ENCODE measurements around the gene CXCR3. TPM values are rescaled to one million over a fixed set of nuclear protein-coding genes. Genes with fewer than 3 reads are reported as not detected.
"Not testable (repeated sequence)": the region's sequence is repeated elsewhere in the genome, so short reads cannot be mapped to it uniquely, and the experiment has no call there.

CXCR3 gene
- total RNA-seq = not detected in 2 replicates

DNA sequence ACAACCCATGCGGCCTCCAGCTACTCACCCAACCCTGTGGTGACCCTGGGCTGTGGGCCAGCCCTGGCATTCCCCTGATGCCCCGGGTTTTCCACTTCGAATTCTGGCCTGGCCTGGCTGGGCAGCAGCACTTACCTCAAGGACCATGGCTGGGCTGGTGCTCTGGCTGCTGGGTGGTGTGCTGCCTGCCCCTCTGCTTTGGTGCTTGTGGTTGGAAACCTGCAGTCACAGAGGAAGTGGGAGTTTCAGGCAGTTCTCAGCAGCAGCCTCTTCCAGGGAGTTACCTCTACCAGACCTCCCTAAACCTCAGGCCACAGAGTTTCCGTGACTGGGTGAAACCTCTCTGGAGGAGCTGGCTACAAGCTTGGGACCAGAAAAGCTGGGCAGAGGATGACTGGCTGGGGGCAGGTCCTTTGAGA lies at the start of gene CXCR3:
CXCR3 (minus strand) TSS at position 209 of the 419 bp plus-strand sequence; CDS start at position 147, 62 bp downstream.
- DNase-seq (ENCODE audit: extremely low read depth, low read depth, low spot score) = no peak

DNA sequence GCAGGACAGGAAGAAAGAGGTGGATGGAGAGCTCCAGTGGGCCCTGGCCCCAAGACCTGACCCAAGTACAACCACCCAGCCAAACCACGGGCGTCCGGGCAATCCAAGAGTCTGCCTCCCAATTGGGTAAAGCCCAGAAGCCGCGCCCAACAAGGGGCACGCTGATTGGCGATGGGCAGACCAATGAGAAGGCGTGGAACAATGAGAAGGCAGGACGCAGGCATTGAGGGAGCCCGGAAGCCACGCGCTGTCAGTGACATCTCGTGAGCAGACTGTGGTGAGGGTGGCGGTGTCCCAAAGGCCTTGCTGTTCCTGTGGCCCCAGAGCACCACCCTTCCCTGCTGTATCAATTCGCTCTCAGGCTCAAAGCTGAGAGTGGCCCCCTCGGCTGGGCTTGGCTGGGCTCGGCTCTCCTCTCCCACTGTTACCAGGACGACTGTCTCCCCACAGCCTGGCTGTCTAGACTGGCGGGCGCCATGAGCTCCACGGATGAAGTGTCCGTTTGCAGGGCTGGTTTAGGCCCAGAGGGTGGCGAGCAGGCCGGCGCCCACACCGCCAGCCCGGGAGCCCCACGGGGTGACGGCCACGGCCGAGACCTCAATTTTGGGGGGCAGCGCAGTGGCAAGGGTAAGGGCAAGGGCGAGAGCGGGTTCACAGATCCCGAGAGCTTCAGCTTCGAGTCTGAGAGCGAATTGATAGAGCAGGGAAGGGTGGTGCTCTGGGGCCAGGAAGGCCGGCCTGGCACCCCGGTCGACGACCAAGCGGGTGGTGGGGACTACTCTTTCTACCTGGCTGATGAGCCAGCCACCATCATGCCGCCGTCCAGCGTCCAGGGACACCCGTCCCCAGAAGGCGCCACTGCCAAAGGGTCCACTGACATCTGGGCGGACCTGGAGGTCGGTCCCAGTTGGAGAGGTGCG lies 49.3 kb upstream of the CXCR3 start, which contains the start of gene LOC101059915:
LOC101059915 (plus strand) TSS at position 219 of the 920 bp plus-strand sequence.
- no peak for DNase-seq (ENCODE audit: extremely low read depth, low read depth, low spot score)

- DNase-seq (ENCODE audit: extremely low read depth, low read depth, low spot score) = no peak
Measured at GRCh38 chrX:71666240-71667223, 48.2 kb upstream of the CXCR3 start.

GRCh38 chrX:71665747-71666146 lies 47.4 kb upstream of the CXCR3 start:
- no peak for DNase-seq (ENCODE audit: extremely low read depth, low read depth, low spot score)

DNA sequence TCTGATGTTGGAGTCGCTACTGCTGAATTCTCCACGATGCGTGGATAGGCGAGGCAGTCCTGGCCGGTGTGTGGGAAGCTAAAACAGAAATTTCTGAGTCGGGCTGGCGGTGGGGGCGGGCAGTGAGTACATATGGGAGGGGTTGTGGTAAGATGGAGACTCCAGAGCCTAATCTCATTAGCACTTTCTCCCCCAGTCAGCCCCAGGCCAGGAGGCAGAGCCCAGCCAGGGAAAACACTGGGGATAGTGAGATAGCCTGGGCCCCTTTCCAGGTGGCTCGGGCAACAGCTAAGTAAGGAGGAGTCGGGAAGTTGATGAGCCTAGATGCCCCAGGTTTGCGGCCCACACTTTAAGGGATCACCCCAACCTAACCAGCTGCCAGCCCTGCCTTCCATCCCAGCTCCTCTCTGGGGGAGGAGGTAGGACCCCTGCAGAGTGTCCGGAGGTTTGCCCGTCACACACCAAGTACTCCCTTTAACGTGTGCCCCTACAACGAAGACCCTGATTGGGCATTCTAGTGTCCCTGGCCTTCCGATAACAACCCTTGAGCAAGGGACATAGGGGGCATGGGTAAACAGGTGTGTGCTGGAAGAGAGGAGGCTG lies 46.7 kb upstream of the CXCR3 start:
- DNase-seq (ENCODE audit: extremely low read depth, low read depth, low spot score) = no peak

DNA sequence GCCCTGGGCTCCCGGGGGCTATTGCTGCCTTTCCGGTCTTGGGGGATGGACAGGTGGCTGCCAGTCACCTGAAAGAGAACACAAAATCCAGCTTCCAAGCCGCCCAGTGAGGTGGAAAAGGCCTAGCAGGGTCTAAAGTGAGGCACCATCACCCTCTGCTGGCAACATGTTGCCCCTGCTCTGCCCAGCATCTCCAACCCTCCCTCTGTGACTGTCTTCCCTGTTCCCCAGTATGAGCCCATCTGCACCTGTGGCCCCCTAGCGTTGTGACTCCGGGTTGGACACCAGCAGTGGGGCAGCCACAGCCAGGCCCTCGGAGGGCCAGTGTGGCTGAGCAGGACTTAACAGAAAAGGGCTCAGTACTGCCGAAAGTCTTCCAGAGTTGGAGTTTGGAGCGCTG lies 45.9 kb upstream of the CXCR3 start:
- not testable (repeated sequence) for DNase-seq (ENCODE audit: extremely low read depth, low read depth, low spot score)

- DNase-seq (ENCODE audit: extremely low read depth, low read depth, low spot score) = not testable (repeated sequence)
Measured at GRCh38 chrX:71663238-71663637, 44.9 kb upstream of the CXCR3 start.

DNA sequence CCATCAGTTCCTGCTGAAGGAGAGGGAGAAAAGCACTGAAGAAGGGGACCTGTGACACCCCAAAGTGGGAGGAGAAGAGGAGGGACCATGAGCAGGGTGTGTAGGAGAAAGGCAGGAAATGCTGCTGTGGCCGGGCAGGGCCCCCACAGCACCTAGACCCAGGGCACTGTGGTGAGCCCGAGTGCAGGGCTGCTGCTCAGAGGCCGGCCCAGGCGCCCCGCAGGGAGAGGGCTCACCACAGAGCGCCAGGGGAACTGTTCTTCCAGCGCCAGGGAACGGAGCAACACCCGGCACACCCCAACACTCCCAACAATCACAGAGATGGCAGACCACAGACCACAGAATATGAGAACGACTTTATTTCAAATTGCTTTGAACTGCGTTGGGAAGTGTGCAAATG lies 44.3 kb upstream of the CXCR3 start:
- DNase-seq (ENCODE audit: extremely low read depth, low read depth, low spot score) = not testable (repeated sequence)

DNA sequence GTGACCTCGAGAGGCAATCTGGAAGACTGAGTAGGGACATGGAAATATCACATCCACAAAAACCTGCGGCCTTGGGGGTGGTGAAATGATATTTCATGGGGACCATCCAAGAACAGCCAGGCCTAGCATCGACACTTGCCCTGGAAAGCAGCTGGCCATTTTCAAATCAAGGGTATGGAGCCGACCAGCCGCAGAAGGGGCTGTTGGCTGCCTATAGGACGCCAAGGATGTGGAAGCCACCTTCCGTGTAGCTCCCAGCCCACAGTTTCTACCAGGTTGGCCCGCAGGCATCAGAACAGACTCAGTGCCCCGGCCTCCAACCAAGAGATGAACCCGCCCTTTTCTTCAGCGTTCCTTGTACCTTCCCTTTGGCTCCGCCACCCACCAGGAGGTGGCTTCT lies 43.6 kb upstream of the CXCR3 start:
- no peak for DNase-seq (ENCODE audit: extremely low read depth, low read depth, low spot score)

- no peak for DNase-seq (ENCODE audit: extremely low read depth, low read depth, low spot score)
Measured at GRCh38 chrX:71660562-71661416, 42.5 kb upstream of the CXCR3 start.

GRCh38 chrX:71659959-71660358 lies 41.6 kb upstream of the CXCR3 start:
- no peak for DNase-seq (ENCODE audit: extremely low read depth, low read depth, low spot score)

DNA sequence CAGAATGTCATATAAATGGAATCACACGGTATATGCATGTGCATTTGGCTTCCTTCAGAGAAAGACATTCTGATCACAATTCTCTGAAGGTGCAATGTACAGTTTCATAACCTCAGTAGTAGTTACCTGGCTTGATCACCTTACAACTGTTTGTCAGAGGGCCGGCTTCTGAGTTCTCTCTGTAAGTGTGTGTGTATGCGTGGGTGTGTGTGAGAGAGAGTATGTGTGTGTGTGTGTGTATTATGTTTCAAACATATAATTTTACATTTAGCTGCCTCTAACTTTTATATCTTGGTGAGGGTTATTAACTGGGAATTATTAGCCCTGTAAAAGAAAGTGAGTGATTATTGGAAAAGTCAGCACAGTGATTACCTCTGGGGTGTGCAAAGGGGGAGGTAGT lies 41.0 kb upstream of the CXCR3 start:
- no peak for DNase-seq (ENCODE audit: extremely low read depth, low read depth, low spot score)

DNA sequence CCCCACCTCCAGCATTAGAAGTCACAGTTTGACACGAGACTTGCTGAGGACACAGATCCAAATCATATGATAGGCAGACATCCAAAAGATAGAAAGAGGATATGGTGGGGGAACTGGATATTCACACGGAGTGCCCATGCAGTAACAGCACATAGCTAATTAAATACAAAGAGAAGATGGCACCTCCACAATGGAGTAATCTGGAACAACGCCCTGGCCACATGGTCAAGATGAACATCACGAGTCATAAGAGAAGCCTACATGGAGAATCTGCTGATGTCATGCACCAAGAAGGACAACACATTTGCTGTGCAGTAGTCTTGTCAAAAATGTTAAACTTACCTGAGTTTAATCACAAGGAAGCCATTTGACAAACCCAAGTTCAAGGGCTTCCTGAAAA lies 39.0 kb upstream of the CXCR3 start:
- no peak for DNase-seq (ENCODE audit: extremely low read depth, low read depth, low spot score)

DNA sequence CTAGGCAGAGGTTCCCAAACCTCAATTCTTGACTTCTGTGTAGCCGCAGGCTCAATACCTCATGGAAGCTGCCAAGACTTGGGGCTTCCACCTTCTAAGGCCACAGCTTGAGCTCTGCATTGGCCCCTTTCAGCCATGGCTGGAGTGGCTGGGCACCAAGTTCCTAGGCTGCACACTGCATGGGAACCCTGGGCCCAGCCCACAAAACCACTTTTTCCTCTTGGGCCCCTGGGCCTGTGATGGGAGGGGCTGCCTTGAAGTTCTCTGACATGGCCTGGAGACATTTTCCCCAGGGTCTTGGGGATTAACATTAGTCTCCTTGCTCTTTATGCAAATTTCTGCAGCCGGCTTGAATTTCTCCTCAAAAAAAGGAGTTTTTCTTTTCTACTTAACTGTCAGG lies 35.0 kb upstream of the CXCR3 start:
- DNase-seq (ENCODE audit: extremely low read depth, low read depth, low spot score) = no peak

GRCh38 chrX:71652405-71652804 lies 34.1 kb upstream of the CXCR3 start:
- DNase-seq (ENCODE audit: extremely low read depth, low read depth, low spot score) = peak; percentile 54

- no peak for DNase-seq (ENCODE audit: extremely low read depth, low read depth, low spot score)
Measured at GRCh38 chrX:71650333-71650969, 32.1 kb upstream of the CXCR3 start.

- not testable (repeated sequence) for DNase-seq (ENCODE audit: extremely low read depth, low read depth, low spot score)
Measured at GRCh38 chrX:71644406-71644805, 26.1 kb upstream of the CXCR3 start.

GRCh38 chrX:71640002-71640401 lies 21.7 kb upstream of the CXCR3 start:
- no peak for DNase-seq (ENCODE audit: extremely low read depth, low read depth, low spot score)

- no peak for DNase-seq (ENCODE audit: extremely low read depth, low read depth, low spot score)
Measured at GRCh38 chrX:71638409-71638808, 20.1 kb upstream of the CXCR3 start.

Measured in glomerular endothelial cell (primary cell).